Activated T-helper 9 cell treated with anti-CD3 and anti-CD28 coated beads, Interleukin-2, amount 50 U/mL, for 16 hours (primary cell): ENCODE data around the gene KIF23.

Experiments
- DNase-seq: peaks from one replicate; pipeline ENCODE4 v3.0.0-alpha.2; 2020; ENCODE audit warnings: low read depth

The KIF23 gene

GRCh38 chr15:69394556-69395282 lies 19.4 kb upstream of the KIF23 start:
- peak; percentile 69 for DNase-seq

- DNase-seq, result no peak
Observed at GRCh38 chr15:69395460-69395859, 18.7 kb upstream of the KIF23 start.

- no peak for DNase-seq
Observed at GRCh38 chr15:69395991-69396390, 18.2 kb upstream of the KIF23 start.

GRCh38 chr15:69398491-69398891 lies 15.7 kb upstream of the KIF23 start:
- DNase-seq, result no peak

- DNase-seq, result no peak
Observed at GRCh38 chr15:69400850-69401249, 13.3 kb upstream of the KIF23 start.

GRCh38 chr15:69402816-69403215 lies 11.3 kb upstream of the KIF23 start:
- no peak for DNase-seq

- no peak for DNase-seq
Observed at GRCh38 chr15:69403594-69403993, 10.6 kb upstream of the KIF23 start.

GRCh38 chr15:69405110-69405509 lies 9.0 kb upstream of the KIF23 start:
- no peak for DNase-seq

- no peak for DNase-seq
Observed at GRCh38 chr15:69407719-69408400, 6.3 kb upstream of the KIF23 start.

- DNase-seq, result no peak
Observed at GRCh38 chr15:69408841-69409240, 5.3 kb upstream of the KIF23 start.

GRCh38 chr15:69410248-69410874 lies 3.8 kb upstream of the KIF23 start:
- DNase-seq, result no peak

- no peak for DNase-seq
Observed at GRCh38 chr15:69412274-69412673, 1.9 kb upstream of the KIF23 start.

GRCh38 chr15:69412701-69413100 lies 1.4 kb upstream of the KIF23 start:
- no peak for DNase-seq

- no peak for DNase-seq
Observed at GRCh38 chr15:69414701-69415167, 585 bp downstream of the KIF23 start.

- no peak for DNase-seq
Observed at GRCh38 chr15:69415381-69415780, 1.2 kb downstream of the KIF23 start.

- DNase-seq, result no peak
Observed at GRCh38 chr15:69417581-69417980, 3.4 kb downstream of the KIF23 start.

- DNase-seq, result no peak
Observed at GRCh38 chr15:69421498-69421897, 7.3 kb downstream of the KIF23 start.

- DNase-seq, result no peak
Observed at GRCh38 chr15:69422336-69422895, 8.3 kb downstream of the KIF23 start.

- DNase-seq, result no peak
Observed at GRCh38 chr15:69424001-69424400, 9.9 kb downstream of the KIF23 start.

GRCh38 chr15:69424748-69425413 lies 10.7 kb downstream of the KIF23 start:
- DNase-seq, result no peak

- no peak for DNase-seq
Observed at GRCh38 chr15:69433831-69434230, 19.7 kb downstream of the KIF23 start.

GRCh38 chr15:69434238-69434637 lies 20.1 kb downstream of the KIF23 start:
- DNase-seq, result no peak
